Measurements from ENCODE around the gene MYO15A.

The MYO15A gene

GRCh38 chr17:18184143-18185031 lies 75.8 kb downstream of the MYO15A start:
- peak; percentile 56 for DNase-seq (ENCODE audit: low read depth, low spot score)

GRCh38 chr17:18185391-18185790 lies 76.8 kb downstream of the MYO15A start:
- no peak for DNase-seq (ENCODE audit: low read depth, low spot score)

GRCh38 chr17:18185832-18186626 lies 77.5 kb downstream of the MYO15A start:
- no peak for DNase-seq (ENCODE audit: low read depth, low spot score)

- DNase-seq (ENCODE audit: low read depth, low spot score) = no peak
Measured at GRCh38 chr17:18186627-18186982, 78.0 kb downstream of the MYO15A start.

- DNase-seq (ENCODE audit: low read depth, low spot score) = no peak
Measured at GRCh38 chr17:18187226-18187625, 78.7 kb downstream of the MYO15A start.

- DNase-seq (ENCODE audit: low read depth, low spot score) = no peak
Measured at GRCh38 chr17:18187821-18188761, 79.5 kb downstream of the MYO15A start.

- DNase-seq (ENCODE audit: low read depth, low spot score) = no peak
Measured at GRCh38 chr17:18190628-18191235, 82.2 kb downstream of the MYO15A start.

GRCh38 chr17:18191236-18191667 lies 82.7 kb downstream of the MYO15A start:
- DNase-seq (ENCODE audit: low read depth, low spot score) = no peak

GRCh38 chr17:18191967-18192366 lies 83.4 kb downstream of the MYO15A start:
- no peak for DNase-seq (ENCODE audit: low read depth, low spot score)

GRCh38 chr17:18194394-18194793 lies 85.8 kb downstream of the MYO15A start:
- no peak for DNase-seq (ENCODE audit: low read depth, low spot score)

GRCh38 chr17:18194804-18195203 lies 86.2 kb downstream of the MYO15A start:
- DNase-seq (ENCODE audit: low read depth, low spot score) = no peak

GRCh38 chr17:18195246-18195645 lies 86.7 kb downstream of the MYO15A start:
- DNase-seq (ENCODE audit: low read depth, low spot score) = no peak

GRCh38 chr17:18197535-18198194 lies 89.1 kb downstream of the MYO15A start:
- DNase-seq (ENCODE audit: low read depth, low spot score) = no peak

- no peak for DNase-seq (ENCODE audit: low read depth, low spot score)
Measured at GRCh38 chr17:18198530-18198929, 90.0 kb downstream of the MYO15A start.

GRCh38 chr17:18201108-18201507 lies 92.6 kb downstream of the MYO15A start:
- no peak for DNase-seq (ENCODE audit: low read depth, low spot score)

GRCh38 chr17:18203308-18203707 lies 94.8 kb downstream of the MYO15A start:
- no peak for DNase-seq (ENCODE audit: low read depth, low spot score)

- DNase-seq (ENCODE audit: low read depth, low spot score) = no peak
Measured at GRCh38 chr17:18205861-18206260, 97.3 kb downstream of the MYO15A start.

GRCh38 chr17:18206962-18207361 lies 98.4 kb downstream of the MYO15A start:
- DNase-seq (ENCODE audit: low read depth, low spot score) = no peak

GRCh38 chr17:18208092-18208491 lies 99.5 kb downstream of the MYO15A start:
- DNase-seq (ENCODE audit: low read depth, low spot score) = no peak

GRCh38 chr17:18213666-18214270 lies 105.2 kb downstream of the MYO15A start:
- no peak for DNase-seq (ENCODE audit: low read depth, low spot score)
